Measurements from ENCODE around the gene TRPC6.

- TF ChIP-seq CTCF (IDR thresholded peaks at IDR 0.05) (no peak), POLR2A (IDR thresholded peaks at IDR 0.05) (no peak)
These were observed 96.0 kb downstream of the TRPC6 start for GRCh38 chr11:101487775-101488174.
